Dendritic cell treated with granulocyte-macrophage colony-stimulating factor and Interleukin-4, amounts not matched to agents 40 ng/mL and 50 ng/mL, for 4 days (primary cell): ENCODE results near the gene IL17RC.
"Not testable (repeated sequence)": the region's sequence is repeated elsewhere in the genome, so short reads cannot be mapped to it uniquely, and the experiment has no call there.

Experiments used
- H3K27ac Mint-ChIP-seq: one replicate; pipeline ENCODE4 v1.8.0; 2022; ENCODE audit warnings: mild to moderate bottlenecking, mixed read lengths
- H3K27me3 Mint-ChIP-seq: one replicate; pipeline ENCODE4 v1.8.0; 2022; ENCODE audit warnings: mild to moderate bottlenecking, mixed read lengths
- H3K36me3 Mint-ChIP-seq: one replicate; pipeline ENCODE4 v1.8.0; 2022; ENCODE audit warnings: low read depth, mixed read lengths
- H3K4me1 Mint-ChIP-seq: one replicate; pipeline ENCODE4 v1.8.0; 2022; ENCODE audit warnings: low read depth, mixed read lengths
- H3K4me3 Mint-ChIP-seq: one replicate; pipeline ENCODE4 v1.8.0; 2022; ENCODE audit warnings: mild to moderate bottlenecking, moderate library complexity, mixed read lengths
- H3K9me3 Mint-ChIP-seq: one replicate; pipeline ENCODE4 v1.8.0; 2022; ENCODE audit warnings: mixed read lengths
- intact Hi-C: fragments of 100-400 bp; cut with micrococcal nuclease; formaldehyde crosslinking; loops from one replicate; pipeline ENCODE4 v1.15.0; 2022

Gene IL17RC

GRCh38 chr3:9916734-9917680 is at the start of gene IL17RC:
Gene IL17RC, plus strand, starts transcription at chr3:9917098. Its CDS starts 218 bp downstream, at chr3:9917316.
- peak within 1 kb of the TSS; percentile 89 for H3K27ac Mint-ChIP-seq

GRCh38 chr3:9867106-9867505 is 49.8 kb upstream of the IL17RC start:
- Mint-ChIP-seq H3K4me1 (peaks cover 24% of the 10 kb centered on the region), H3K9me3 (no peaks in the 10 kb centered on the region), H3K27me3 (peaks cover 4% of the 10 kb centered on the region), H3K27ac (no peak overlapping the region), H3K36me3 (no peaks in the 10 kb centered on the region), H3K4me3 (no peak overlapping the region)
- intact Hi-C loops: no loop called here

More at GRCh38 chr3:9916734-9917680, at the start of gene IL17RC:
- intact Hi-C loops: loop anchor here (2.0 to 10.0 kb wide), 3 partner anchors 16 to 212 kb away; partner anchors contain the start of genes CPNE9 and CRELD1
- Mint-ChIP-seq H3K27me3 (peaks cover 3% of the 10 kb centered on the region), H3K36me3 (peaks cover 5% of the 10 kb centered on the region), H3K4me1 (peaks cover 44% of the 10 kb centered on the region), H3K4me3 (peak within 1 kb of the TSS; percentile 79), H3K9me3 (no peaks in the 10 kb centered on the region)

GRCh38 chr3:9869955-9870354 is 46.9 kb upstream of the IL17RC start:
- Mint-ChIP-seq H3K27me3 (no peaks in the 10 kb centered on the region), H3K4me1 (no peaks in the 10 kb centered on the region)

GRCh38 chr3:9870978-9871377 is 45.9 kb upstream of the IL17RC start:
- intact Hi-C loops: no loop called here
- Mint-ChIP-seq H3K27me3 (no peaks in the 10 kb centered on the region), H3K4me1 (no peaks in the 10 kb centered on the region)

More at GRCh38 chr3:9869955-9870354, 46.9 kb upstream of the IL17RC start:
- Mint-ChIP-seq H3K9me3 (no peaks in the 10 kb centered on the region), H3K4me3 (no peak overlapping the region), H3K27ac (no peak overlapping the region), H3K36me3 (no peaks in the 10 kb centered on the region)
- intact Hi-C loops: no loop called here

GRCh38 chr3:9872067-9872466 is 44.8 kb upstream of the IL17RC start:
- H3K36me3 Mint-ChIP-seq, intact Hi-C loops, H3K9me3 Mint-ChIP-seq, H3K4me3 Mint-ChIP-seq, H3K27me3 Mint-ChIP-seq, H3K4me1 Mint-ChIP-seq, H3K27ac Mint-ChIP-seq: not testable (repeated sequence)

More at GRCh38 chr3:9870978-9871377, 45.9 kb upstream of the IL17RC start:
- Mint-ChIP-seq H3K27ac (no peak overlapping the region), H3K9me3 (no peaks in the 10 kb centered on the region), H3K4me3 (no peak overlapping the region), H3K36me3 (no peaks in the 10 kb centered on the region)

- intact Hi-C loops: no loop called here
- no peak overlapping the region for H3K27ac Mint-ChIP-seq
- H3K4me1 Mint-ChIP-seq: no peaks in the 10 kb centered on the region
- H3K36me3 Mint-ChIP-seq: no peaks in the 10 kb centered on the region
- H3K27me3 Mint-ChIP-seq: no peaks in the 10 kb centered on the region
- H3K4me3 Mint-ChIP-seq: no peak overlapping the region
- H3K9me3 Mint-ChIP-seq: no peaks in the 10 kb centered on the region
Measured at GRCh38 chr3:9875448-9875847, 41.5 kb upstream of the IL17RC start.

GRCh38 chr3:9876255-9876654 is 40.6 kb upstream of the IL17RC start:
- H3K9me3 Mint-ChIP-seq, intact Hi-C loops, H3K27ac Mint-ChIP-seq, H3K4me3 Mint-ChIP-seq, H3K27me3 Mint-ChIP-seq, H3K4me1 Mint-ChIP-seq, H3K36me3 Mint-ChIP-seq: not testable (repeated sequence)

- intact Hi-C loops: no loop called here
- Mint-ChIP-seq H3K4me1 (no peaks in the 10 kb centered on the region), H3K4me3 (no peak overlapping the region), H3K27me3 (no peaks in the 10 kb centered on the region), H3K9me3 (no peaks in the 10 kb centered on the region), H3K27ac (no peak overlapping the region), H3K36me3 (no peaks in the 10 kb centered on the region)
Measured at GRCh38 chr3:9876991-9877390, 39.9 kb upstream of the IL17RC start.

- Mint-ChIP-seq H3K36me3 (no peaks in the 10 kb centered on the region), H3K27me3 (no peaks in the 10 kb centered on the region), H3K4me3 (no peak overlapping the region), H3K9me3 (no peaks in the 10 kb centered on the region), H3K27ac (no peak overlapping the region), H3K4me1 (no peaks in the 10 kb centered on the region)
- intact Hi-C loops: no loop called here
Measured at GRCh38 chr3:9878700-9879099, 38.2 kb upstream of the IL17RC start.

GRCh38 chr3:9879830-9880549 is 36.9 kb upstream of the IL17RC start, which contains the start of gene CIDEC:
Gene CIDEC, minus strand, starts transcription at chr3:9880253. Its CDS starts 1,767 bp downstream, at chr3:9878486.
- Mint-ChIP-seq H3K4me1 (no peaks in the 10 kb centered on the region), H3K36me3 (no peaks in the 10 kb centered on the region), H3K9me3 (no peaks in the 10 kb centered on the region), H3K27ac (no peak within 1 kb of the TSS), H3K27me3 (no peaks in the 10 kb centered on the region), H3K4me3 (no peak within 1 kb of the TSS)
- intact Hi-C loops: no loop called here

GRCh38 chr3:9881441-9881840 is 35.5 kb upstream of the IL17RC start:
- intact Hi-C loops: no loop called here
- Mint-ChIP-seq H3K36me3 (no peaks in the 10 kb centered on the region), H3K4me3 (no peak overlapping the region), H3K9me3 (no peaks in the 10 kb centered on the region), H3K27me3 (no peaks in the 10 kb centered on the region), H3K4me1 (no peaks in the 10 kb centered on the region), H3K27ac (no peak overlapping the region)

GRCh38 chr3:9883706-9884554 is 33.0 kb upstream of the IL17RC start:
- intact Hi-C loops: no loop called here
- Mint-ChIP-seq H3K9me3 (no peaks in the 10 kb centered on the region), H3K4me1 (no peaks in the 10 kb centered on the region), H3K27me3 (no peaks in the 10 kb centered on the region), H3K27ac (no peak overlapping the region), H3K36me3 (no peaks in the 10 kb centered on the region), H3K4me3 (no peak overlapping the region)

- no peak overlapping the region for H3K27ac Mint-ChIP-seq
- no peaks in the 10 kb centered on the region for H3K36me3 Mint-ChIP-seq
- no peak overlapping the region for H3K4me3 Mint-ChIP-seq
- intact Hi-C loops: no loop called here
- H3K9me3 Mint-ChIP-seq: no peaks in the 10 kb centered on the region
- H3K4me1 Mint-ChIP-seq: no peaks in the 10 kb centered on the region
- H3K27me3 Mint-ChIP-seq: no peaks in the 10 kb centered on the region
Measured at GRCh38 chr3:9884555-9885165, 32.2 kb upstream of the IL17RC start.
